Cardiac septum (tissue), 1 donor: ENCODE data around the gene PDGFA. TPM values are rescaled to one million over a fixed set of nuclear protein-coding genes. Genes with fewer than 3 reads are reported as not detected.
"Not testable (repeated sequence)": the region's sequence is repeated elsewhere in the genome, so short reads cannot be mapped to it uniquely, and the experiment has no call there.

Experiments
- DNase-seq: peaks from one replicate; pipeline ENCODE4 v3.0.0-alpha.2; 2020; ENCODE audit warnings: low spot score
- intact Hi-C: fragments of 100-400 bp; cut with DNase I; formaldehyde crosslinking; loops from one replicate; pipeline ENCODE4 v1.14.0; 2022
- total RNA-seq: library from RNA; stranded (reverse); fragmentation: NEBNext Ultra II Directional; extraction: Animal tissue kit (Norgen Biotek cat#: 25700); gene quantifications from one replicate; pipeline ENCODE4 v1.2.1, GENCODE V29; 2021
- donor health status: DM: no; HTN: no; CAD: no.

The PDGFA gene
- total RNA-seq, 1 donor from 2014 or later, result 38.9 TPM

GRCh38 chr7:552868-553635 is 33.4 kb upstream of the PDGFA start:
- intact Hi-C loops, result no loop called here
- no peak for DNase-seq

GRCh38 chr7:552151-552867 is 32.7 kb upstream of the PDGFA start:
- DNase-seq, intact Hi-C loops: not testable (repeated sequence)

DNA sequence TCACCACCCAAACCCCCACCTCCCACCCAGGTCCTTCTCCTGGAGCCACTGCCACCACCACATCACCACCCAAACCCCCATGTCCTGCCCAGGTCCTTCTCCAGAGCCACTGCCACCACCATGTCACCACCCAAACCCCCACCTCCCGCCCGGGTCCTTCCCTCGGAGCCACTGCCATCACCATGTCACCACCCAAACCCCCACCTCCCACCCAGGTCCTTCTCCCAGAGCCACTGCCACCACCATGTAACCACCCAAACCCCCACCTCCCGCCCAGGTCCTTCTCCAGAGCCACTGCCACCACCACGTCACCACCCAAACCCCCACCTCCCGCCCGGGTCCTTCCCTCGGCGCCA is 31.9 kb upstream of the PDGFA start:
- not testable (repeated sequence) for DNase-seq

GRCh38 chr7:550881-551614 is 31.4 kb upstream of the PDGFA start:
- intact Hi-C loops, result no loop called here
- no peak for DNase-seq

More for the DNA sequence above, 31.9 kb upstream of the PDGFA start:
- intact Hi-C loops, result not testable (repeated sequence)

DNA sequence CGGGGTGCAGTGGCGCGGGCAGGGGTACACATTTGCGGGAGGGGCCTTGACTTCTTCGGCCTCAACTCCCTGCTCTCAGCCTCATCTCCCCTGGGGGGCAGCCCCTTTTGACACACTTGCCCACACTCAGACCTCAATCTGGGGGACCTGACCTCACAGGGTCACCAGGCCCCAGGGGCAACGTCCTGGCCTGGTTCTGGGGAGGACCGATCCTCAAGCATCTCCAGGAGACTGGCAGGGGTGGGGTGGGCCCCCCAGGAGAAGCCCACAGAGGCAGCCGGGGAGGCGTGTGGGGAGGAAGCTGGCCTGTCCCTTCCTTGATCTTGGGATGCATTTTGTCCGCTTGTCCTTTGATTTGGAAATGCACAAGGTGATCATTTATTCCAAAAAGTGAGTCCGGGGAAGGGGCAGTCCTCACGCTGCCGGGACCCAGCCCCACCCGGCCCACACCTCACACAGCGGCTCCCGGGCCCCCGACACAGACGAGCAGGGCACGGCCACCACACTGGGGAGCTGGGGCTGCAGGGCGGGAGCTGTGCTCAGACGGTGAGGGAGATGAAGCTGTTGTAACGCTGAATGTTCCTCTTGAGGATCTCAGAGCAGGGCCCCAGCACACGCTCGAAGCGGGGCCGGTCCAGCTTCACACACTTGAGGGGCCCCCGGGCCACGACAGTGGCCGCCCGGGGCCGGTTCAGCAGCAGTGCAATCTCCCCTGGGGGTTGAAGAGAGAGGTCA is 30.4 kb upstream of the PDGFA start:
- intact Hi-C loops, result no loop called here
- DNase-seq, result no peak

- DNase-seq, result no peak
- intact Hi-C loops, result no loop called here
These were observed 29.6 kb upstream of the PDGFA start for GRCh38 chr7:549066-549890.

DNA sequence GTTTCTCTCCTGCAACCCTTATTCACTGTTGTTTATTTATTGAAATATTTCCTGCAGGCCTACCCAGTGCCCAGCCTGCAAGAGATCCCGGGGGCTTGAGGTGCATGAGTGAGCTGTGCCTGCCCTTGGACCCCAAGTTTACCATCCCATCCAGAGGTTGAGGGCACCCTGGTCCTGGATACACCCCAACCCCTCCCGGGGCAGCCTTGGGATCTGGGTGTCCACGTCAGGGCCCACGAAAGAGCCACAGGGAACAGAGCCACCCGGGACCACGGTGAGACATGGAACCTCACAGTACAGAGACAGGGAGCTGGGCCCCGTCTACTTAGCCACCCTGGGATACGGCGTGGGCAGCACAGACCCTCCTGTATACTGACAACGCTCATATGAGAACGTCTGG is 28.8 kb upstream of the PDGFA start:
- intact Hi-C loops, result no loop called here
- no peak for DNase-seq

- DNase-seq, result no peak
- intact Hi-C loops, result no loop called here
These were observed 25.8 kb upstream of the PDGFA start for GRCh38 chr7:545470-545869.

DNA sequence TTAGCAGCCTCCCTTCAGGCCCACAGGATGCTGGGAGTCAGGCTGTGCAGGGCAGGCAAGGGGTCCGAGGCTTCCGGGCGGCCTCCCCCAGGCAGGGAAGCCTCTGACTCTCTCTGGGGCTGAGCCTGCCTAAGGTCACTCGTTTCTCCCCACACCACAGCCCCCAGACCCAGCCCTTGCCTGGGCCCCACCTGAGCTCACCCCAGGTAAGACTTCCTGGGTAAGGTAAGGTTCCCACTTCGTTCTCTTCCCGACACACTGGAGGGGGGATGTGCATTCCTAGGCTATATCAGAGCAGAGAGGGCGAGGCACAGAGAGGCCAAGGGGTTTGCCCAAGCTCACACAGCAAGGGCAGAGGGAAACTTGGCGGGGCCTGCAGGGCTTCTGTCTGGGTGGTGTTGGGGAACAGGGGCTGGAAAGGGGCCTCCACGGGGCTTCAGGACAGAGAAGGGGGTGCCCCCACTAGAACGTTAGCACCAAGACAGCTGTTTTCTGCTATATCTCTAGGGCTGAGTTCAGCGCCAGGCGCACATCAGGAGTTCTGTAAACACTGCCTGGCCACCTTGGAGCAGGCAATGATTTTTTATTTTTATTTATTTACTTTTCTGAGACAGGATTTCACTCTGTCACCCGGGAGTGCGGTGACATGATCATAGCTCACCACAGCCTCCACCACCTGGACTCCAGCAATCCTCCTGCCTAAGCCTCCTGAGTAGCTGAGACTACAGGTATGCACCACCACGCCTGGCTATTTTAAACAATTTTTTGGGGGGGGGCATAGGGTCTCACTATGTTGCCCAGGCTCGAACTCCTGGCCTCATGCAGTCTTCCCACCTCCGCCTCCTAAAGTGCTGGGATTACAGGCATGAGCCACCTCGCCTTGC is 24.9 kb upstream of the PDGFA start:
- intact Hi-C loops, result no loop called here
- DNase-seq, result no peak

- intact Hi-C loops, result no loop called here
- no peak for DNase-seq
These were observed 24.1 kb upstream of the PDGFA start for GRCh38 chr7:543501-544337.

DNA sequence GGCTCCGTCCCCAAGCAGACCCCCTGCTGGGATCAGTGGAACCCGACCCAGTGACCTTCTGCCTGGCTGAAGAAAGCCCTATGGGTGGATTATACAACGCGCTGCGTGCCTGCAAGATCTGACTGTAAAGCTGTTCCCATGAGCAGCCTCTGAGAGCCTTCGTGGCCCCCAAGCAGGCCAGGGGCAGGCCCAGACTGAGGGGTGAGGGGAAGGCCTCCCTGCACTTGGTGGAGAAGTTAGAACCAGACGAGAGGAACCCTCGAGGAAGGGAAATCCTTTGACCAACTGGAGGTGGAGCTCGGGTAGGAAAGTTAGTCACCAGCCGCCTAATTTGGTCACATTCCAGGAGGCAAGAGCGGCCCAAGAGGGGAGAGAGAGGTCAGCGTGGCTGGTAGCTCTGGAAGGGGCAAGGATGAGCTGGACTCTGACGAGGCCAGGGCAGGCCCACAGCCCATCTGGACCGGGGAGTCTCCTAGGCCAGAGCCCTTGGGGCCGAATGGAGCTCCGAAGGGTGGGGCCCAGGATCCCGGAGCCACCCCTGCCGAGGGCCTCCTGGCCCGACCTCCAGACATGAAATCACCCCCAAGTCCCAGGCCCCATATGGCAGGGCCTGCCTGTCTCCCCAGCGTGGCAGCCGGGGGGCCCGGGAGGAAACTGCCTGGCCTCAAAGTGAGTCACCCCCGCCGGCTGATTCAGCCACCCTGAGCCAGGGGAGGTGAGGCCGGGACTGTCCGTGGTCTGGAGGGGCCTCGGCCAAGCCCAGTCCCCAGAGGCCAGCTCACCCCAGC is 23.3 kb upstream of the PDGFA start:
- intact Hi-C loops, result no loop called here
- no peak for DNase-seq

GRCh38 chr7:542131-542712 is 22.6 kb upstream of the PDGFA start:
- no peak for DNase-seq
- intact Hi-C loops, result no loop called here

DNA sequence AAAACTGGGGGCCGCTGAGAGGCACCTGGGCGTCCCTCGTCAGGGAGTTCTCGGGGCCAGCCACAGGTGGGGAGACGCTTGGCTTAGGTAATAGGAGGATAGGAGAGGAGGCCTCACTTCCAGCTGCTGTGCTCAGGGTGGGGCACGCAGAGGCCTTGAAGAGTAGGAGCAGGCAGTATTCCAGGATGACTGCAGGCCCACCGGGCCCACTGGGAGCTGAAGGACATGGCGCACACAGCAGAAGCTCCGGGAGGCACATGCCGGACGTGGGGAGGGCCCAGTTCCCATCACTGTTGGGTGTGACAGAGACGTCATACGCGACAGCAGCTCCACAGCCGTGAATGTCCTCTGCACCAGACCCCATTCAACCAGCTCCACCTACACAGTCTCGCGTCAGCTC is 22.0 kb upstream of the PDGFA start:
- DNase-seq, result no peak
- intact Hi-C loops, result no loop called here

DNA sequence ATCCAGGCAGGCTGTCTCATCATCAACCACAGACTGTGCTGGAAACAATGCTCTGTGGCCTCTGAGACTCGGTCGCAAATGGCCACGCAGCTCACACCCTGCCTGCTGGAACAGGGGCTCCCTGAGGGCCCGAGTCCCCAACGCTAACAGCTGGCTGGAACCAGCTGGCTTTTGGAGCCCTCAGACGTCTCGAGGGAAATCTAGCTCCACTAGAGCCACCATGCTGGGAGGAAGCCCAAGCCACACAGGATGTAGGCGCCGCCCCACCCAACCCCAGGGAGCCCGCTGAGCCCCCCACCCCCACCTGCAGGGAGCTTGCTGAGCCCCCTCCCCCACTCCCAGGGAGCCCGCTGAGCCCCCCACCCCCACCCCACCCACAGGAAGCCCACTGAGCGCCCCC is 21.4 kb upstream of the PDGFA start:
- no peak for DNase-seq
- intact Hi-C loops, result no loop called here

- no peak for DNase-seq
- intact Hi-C loops, result no loop called here
These were observed 20.9 kb upstream of the PDGFA start for GRCh38 chr7:540579-540978.

GRCh38 chr7:539731-540411 is 20.2 kb upstream of the PDGFA start:
- DNase-seq, result no peak
- intact Hi-C loops, result no loop called here
